ENCODE results near the gene C5orf63. TPM values are rescaled to one million over a fixed set of nuclear protein-coding genes. Genes with fewer than 3 reads are reported as not detected.
"Not testable (repeated sequence)": the region's sequence is repeated elsewhere in the genome, so short reads cannot be mapped to it uniquely, and the experiment has no call there.

Gene C5orf63
- total RNA-seq (2014; rRNA removed; shearing (Covaris generic)) = not detected in 2 replicates

GRCh38 chr5:127072861-127073846, at the start of gene C5orf63:
Gene C5orf63, minus strand, starts transcription at chr5:127073502. Its CDS starts 14,507 bp downstream, at chr5:127058995.
- peak; percentile 48 for DNase-seq (ENCODE audit: low spot score)

GRCh38 chr5:127112347-127112864, 39.1 kb upstream of the C5orf63 start:
- no peak for DNase-seq (ENCODE audit: low spot score)
- in situ Hi-C loops (cut with HindIII; ENCODE audit: low sequenced_read_pairs) = no loop called here

More at GRCh38 chr5:127072861-127073846, at the start of gene C5orf63:
- in situ Hi-C loops (cut with HindIII; ENCODE audit: low sequenced_read_pairs) = no loop called here

- no peak for DNase-seq (ENCODE audit: low spot score)
- in situ Hi-C loops (cut with HindIII; ENCODE audit: low sequenced_read_pairs) = no loop called here
Observed at GRCh38 chr5:127111112-127111511, 37.8 kb upstream of the C5orf63 start.

- DNase-seq (ENCODE audit: low spot score); in situ Hi-C loops (cut with HindIII; ENCODE audit: low sequenced_read_pairs): not testable (repeated sequence)
Observed at GRCh38 chr5:127108624-127109260, 35.4 kb upstream of the C5orf63 start.

GRCh38 chr5:127101935-127102334, 28.6 kb upstream of the C5orf63 start:
- in situ Hi-C loops (cut with HindIII; ENCODE audit: low sequenced_read_pairs) = no loop called here
- DNase-seq (ENCODE audit: low spot score) = no peak

GRCh38 chr5:127101533-127101932, 28.2 kb upstream of the C5orf63 start:
- DNase-seq (ENCODE audit: low spot score) = no peak
- in situ Hi-C loops (cut with HindIII; ENCODE audit: low sequenced_read_pairs) = no loop called here

- in situ Hi-C loops (cut with HindIII; ENCODE audit: low sequenced_read_pairs) = no loop called here
- DNase-seq (ENCODE audit: low spot score) = no peak
Observed at GRCh38 chr5:127098241-127098640, 24.9 kb upstream of the C5orf63 start.

GRCh38 chr5:127097278-127097677, 24.0 kb upstream of the C5orf63 start:
- no peak for DNase-seq (ENCODE audit: low spot score)
- in situ Hi-C loops (cut with HindIII; ENCODE audit: low sequenced_read_pairs) = no loop called here

GRCh38 chr5:127096328-127096993, 23.2 kb upstream of the C5orf63 start:
- in situ Hi-C loops (cut with HindIII; ENCODE audit: low sequenced_read_pairs) = no loop called here
- no peak for DNase-seq (ENCODE audit: low spot score)

- in situ Hi-C loops (cut with HindIII; ENCODE audit: low sequenced_read_pairs) = no loop called here
- no peak for DNase-seq (ENCODE audit: low spot score)
Observed at GRCh38 chr5:127094161-127094814, 21.0 kb upstream of the C5orf63 start.

- in situ Hi-C loops (cut with HindIII; ENCODE audit: low sequenced_read_pairs) = no loop called here
- DNase-seq (ENCODE audit: low spot score) = no peak
Observed at GRCh38 chr5:127092690-127093089, 19.4 kb upstream of the C5orf63 start.

GRCh38 chr5:127089191-127089590, 15.9 kb upstream of the C5orf63 start:
- in situ Hi-C loops (cut with HindIII; ENCODE audit: low sequenced_read_pairs) = no loop called here
- DNase-seq (ENCODE audit: low spot score) = no peak

- no peak for DNase-seq (ENCODE audit: low spot score)
Observed at GRCh38 chr5:127088251-127088650, 14.9 kb upstream of the C5orf63 start.

GRCh38 chr5:127086589-127086988, 13.3 kb upstream of the C5orf63 start:
- in situ Hi-C loops (cut with HindIII; ENCODE audit: low sequenced_read_pairs) = no loop called here
- no peak for DNase-seq (ENCODE audit: low spot score)

More at GRCh38 chr5:127088251-127088650, 14.9 kb upstream of the C5orf63 start:
- in situ Hi-C loops (cut with HindIII; ENCODE audit: low sequenced_read_pairs) = no loop called here

GRCh38 chr5:127085796-127086195, 12.5 kb upstream of the C5orf63 start:
- no peak for DNase-seq (ENCODE audit: low spot score)
- in situ Hi-C loops (cut with HindIII; ENCODE audit: low sequenced_read_pairs) = no loop called here

- in situ Hi-C loops (cut with HindIII; ENCODE audit: low sequenced_read_pairs) = no loop called here
- DNase-seq (ENCODE audit: low spot score) = no peak
Observed at GRCh38 chr5:127085371-127085770, 12.1 kb upstream of the C5orf63 start.

- DNase-seq (ENCODE audit: low spot score) = no peak
- in situ Hi-C loops (cut with HindIII; ENCODE audit: low sequenced_read_pairs) = no loop called here
Observed at GRCh38 chr5:127084656-127085055, 11.4 kb upstream of the C5orf63 start.

- in situ Hi-C loops (cut with HindIII; ENCODE audit: low sequenced_read_pairs) = no loop called here
Observed at GRCh38 chr5:127083711-127084110, 10.4 kb upstream of the C5orf63 start.

GRCh38 chr5:127079994-127080491, 6.7 kb upstream of the C5orf63 start:
- no peak for DNase-seq (ENCODE audit: low spot score)
- in situ Hi-C loops (cut with HindIII; ENCODE audit: low sequenced_read_pairs) = no loop called here

More at GRCh38 chr5:127083711-127084110, 10.4 kb upstream of the C5orf63 start:
- no peak for DNase-seq (ENCODE audit: low spot score)

All from G401 (cell line).